Kidney (tissue), 14 donors: ENCODE measurements around the gene SSNA1. TPM values are rescaled to one million over a fixed set of nuclear protein-coding genes. Genes with fewer than 3 reads are reported as not detected.

Experiments
- DNase-seq, 5 donors: peaks; one replicate each; pipeline ENCODE4 v3.0.0-alpha.2; 2013 to 2020
- FAIRE-seq: peaks from 2 replicates; lab custom pipeline; 2012; peaks lifted over from hg19 to GRCh38; lab: Jason Lieb, UNC
- H3K27ac ChIP-seq, 2 donors: one replicate each; pipeline ENCODE4 v1.7.0; 2013; ENCODE audit warnings: low read depth in 2 of 2, low read length in 2 of 2, inconsistent platforms in 1 of 2
- H3K27me3 ChIP-seq: one replicate; pipeline ENCODE4 v1.7.1; 2013; ENCODE audit warnings: low read length, inconsistent platforms; ENCODE audit not compliant: control insufficient read depth, insufficient read depth
- H3K36me3 ChIP-seq, 3 donors: one replicate each; pipeline versions ENCODE4 v1.7.0 to v1.7.1; 2013; ENCODE audit warnings: low read length in 3 of 3, control low read depth in 1 of 3, inconsistent platforms in 1 of 3; ENCODE audit not compliant: insufficient read depth in 3 of 3, control insufficient read depth in 2 of 3
- H3K4me1 ChIP-seq, 3 donors: one replicate each; pipeline versions ENCODE4 v1.7.0 to v1.7.1; 2013; ENCODE audit warnings: low read length in 3 of 3, inconsistent platforms in 1 of 3, low read depth in 1 of 3; ENCODE audit not compliant: control insufficient read depth in 2 of 3, insufficient read depth in 2 of 3
- H3K4me3 ChIP-seq, 3 donors: one replicate each; pipeline versions ENCODE4 v1.7.0 to v1.8.1; 2013; ENCODE audit warnings: low read length in 3 of 3, control low read depth in 1 of 3, inconsistent platforms in 1 of 3
- H3K9ac ChIP-seq, 3 donors: one replicate each; pipeline versions ENCODE4 v1.7.0 to v1.7.1; 2013; ENCODE audit warnings: low read length in 3 of 3, control low read depth in 1 of 3, inconsistent platforms in 1 of 3
- H3K9me3 ChIP-seq, 3 donors: one replicate each; pipeline versions ENCODE4 v1.7.0 to v1.7.1; 2013; ENCODE audit warnings: low read length in 3 of 3, control low read depth in 1 of 3, inconsistent platforms in 1 of 3; ENCODE audit not compliant: control insufficient read depth in 2 of 3, insufficient read depth in 1 of 3
- intact Hi-C: fragments of 100-400 bp; cut with DNase I; formaldehyde crosslinking; loops from one replicate; pipeline ENCODE4 v1.11.1; 2022
- polyA plus RNA-seq: library from polyadenylated mRNA; stranded (reverse); fragments of 350-450 nt; fragmentation: Illumina TruSeq; extraction: RNeasy Lipid Tissue Mini Kit (QIAGEN cat#74804); gene quantifications from one replicate; pipeline ENCODE4 v1.2.3, GENCODE V29; 2014; ENCODE audit warnings: low read depth, low replicate concordance; ENCODE audit not compliant: insufficient read depth
- total RNA-seq: library from RNA; stranded (reverse); fragmentation: NEBNext Ultra II Directional; extraction: Animal tissue kit (Norgen Biotek cat#: 25700); gene quantifications from one replicate; pipeline ENCODE4 v1.2.1, GENCODE V29; 2021
- TF ChIP-seq, protein P1 (sequence below): IDR thresholded peaks from 3 replicates; pipeline ENCODE4 v1.5.1; 2012; ENCODE audit warnings: mild to moderate bottlenecking, moderate library complexity, borderline replicate concordance; ENCODE audit not compliant: insufficient read depth; ENCODE audit errors: extremely low read depth
- donor health status: control.
- donor health status: control.
- donor health status: control.
- donor health status: control.
- donor health status: control.
- donor health status: DM: yes; HTN: yes; CAD: no.
- donor health status: Normal renal cell carcinoma (clear cell type).

Gene SSNA1
- total and polyA plus RNA-seq, 2 donors from 2014 or later: 52.5 to 131 TPM

- Histone ChIP-seq H3K9me3 (no peaks in the 10 kb centered on the region), H3K9ac (no peak overlapping the region), H3K27ac (no peak overlapping the region), H3K36me3 (peaks cover 0 to 9% (median 4%) of the 10 kb centered on the region in 3 donors), H3K4me1 (peaks cover 0 to 50% (median 24%) of the 10 kb centered on the region in 3 donors), H3K27me3 (no peaks in the 10 kb centered on the region), H3K4me3 (no peak overlapping the region)
- FAIRE-seq (no peak), DNase-seq (no peak)
- TF ChIP-seq, protein P1, sequence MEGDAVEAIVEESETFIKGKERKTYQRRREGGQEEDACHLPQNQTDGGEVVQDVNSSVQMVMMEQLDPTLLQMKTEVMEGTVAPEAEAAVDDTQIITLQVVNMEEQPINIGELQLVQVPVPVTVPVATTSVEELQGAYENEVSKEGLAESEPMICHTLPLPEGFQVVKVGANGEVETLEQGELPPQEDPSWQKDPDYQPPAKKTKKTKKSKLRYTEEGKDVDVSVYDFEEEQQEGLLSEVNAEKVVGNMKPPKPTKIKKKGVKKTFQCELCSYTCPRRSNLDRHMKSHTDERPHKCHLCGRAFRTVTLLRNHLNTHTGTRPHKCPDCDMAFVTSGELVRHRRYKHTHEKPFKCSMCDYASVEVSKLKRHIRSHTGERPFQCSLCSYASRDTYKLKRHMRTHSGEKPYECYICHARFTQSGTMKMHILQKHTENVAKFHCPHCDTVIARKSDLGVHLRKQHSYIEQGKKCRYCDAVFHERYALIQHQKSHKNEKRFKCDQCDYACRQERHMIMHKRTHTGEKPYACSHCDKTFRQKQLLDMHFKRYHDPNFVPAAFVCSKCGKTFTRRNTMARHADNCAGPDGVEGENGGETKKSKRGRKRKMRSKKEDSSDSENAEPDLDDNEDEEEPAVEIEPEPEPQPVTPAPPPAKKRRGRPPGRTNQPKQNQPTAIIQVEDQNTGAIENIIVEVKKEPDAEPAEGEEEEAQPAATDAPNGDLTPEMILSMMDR: no peak
- intact Hi-C loops: no loop called here
Observed at GRCh38 chr9:137192448-137192780, 3.9 kb downstream of the SSNA1 start.

- TF ChIP-seq, protein P1: no peak
- H3K4me1 ChIP-seq: peaks cover 0 to 50% (median 21%) of the 10 kb centered on the region in 3 donors
- intact Hi-C loops: no loop called here
Observed at GRCh38 chr9:137192859-137193258, 4.4 kb downstream of the SSNA1 start.

GRCh38 chr9:137193771-137194170 lies 5.3 kb downstream of the SSNA1 start:
- TF ChIP-seq, protein P1: no peak
- Histone ChIP-seq H3K27ac (peak overlapping the region in 1 of 2 donors; percentile 57), H3K36me3 (peaks cover 0 to 9% (median 4%) of the 10 kb centered on the region in 3 donors), H3K9me3 (no peaks in the 10 kb centered on the region), H3K4me3 (no peak overlapping the region), H3K4me1 (peaks cover 0 to 56% (median 24%) of the 10 kb centered on the region in 3 donors), H3K27me3 (no peaks in the 10 kb centered on the region), H3K9ac (no peak overlapping the region)
- FAIRE-seq: no peak
- no peak for DNase-seq
- intact Hi-C loops: no loop called here

More at GRCh38 chr9:137192859-137193258, 4.4 kb downstream of the SSNA1 start:
- no peaks in the 10 kb centered on the region for H3K27me3 ChIP-seq
- H3K4me3 ChIP-seq: no peak overlapping the region
- FAIRE-seq (no peak), DNase-seq (no peak)
- no peaks in the 10 kb centered on the region for H3K9me3 ChIP-seq
- no peak overlapping the region for H3K9ac ChIP-seq
- peaks cover 0 to 9% (median 4%) of the 10 kb centered on the region in 3 donors for H3K36me3 ChIP-seq
- H3K27ac ChIP-seq: no peak overlapping the region

GRCh38 chr9:137194388-137194787 lies 5.9 kb downstream of the SSNA1 start:
- H3K27me3 ChIP-seq: no peaks in the 10 kb centered on the region
- peaks cover 0 to 9% (median 4%) of the 10 kb centered on the region in 3 donors for H3K36me3 ChIP-seq
- intact Hi-C loops: no loop called here
- H3K9me3 ChIP-seq: no peaks in the 10 kb centered on the region
- H3K27ac ChIP-seq: peak overlapping the region; percentile 57 to 61
- TF ChIP-seq, protein P1: no peak
- H3K4me1 ChIP-seq: peaks cover 0 to 58% (median 22%) of the 10 kb centered on the region in 3 donors
- peak overlapping the region in 1 of 3 donors; percentile 19 for H3K9ac ChIP-seq
- DNase-seq: no peak
- H3K4me3 ChIP-seq: no peak overlapping the region
- no peak for FAIRE-seq
